GM23248 (cell line): ENCODE data around the gene GLG1.

Source experiments
- EZH2 ChIP-seq: fragments of 200-600 bp; sonication (generic); IDR thresholded peaks from 2 replicates; pipeline ENCODE4 v1.6.1; 2018; ENCODE audit warnings: antibody characterized with exemption, mild to moderate bottlenecking; ENCODE audit not compliant: insufficient read depth, poor library complexity, severe bottlenecking
- EZH2phosphoT487 ChIP-seq: fragments of 200-600 bp; sonication (generic); IDR thresholded peaks from 2 replicates; pipeline ENCODE4 v1.6.1; 2018; ENCODE audit warnings: antibody characterized with exemption, moderate library complexity, mild to moderate bottlenecking, low read depth; ENCODE audit not compliant: insufficient read depth

- TF ChIP-seq EZH2phosphoT487 (no peak), EZH2 (no peak)
Observed at GRCh38 chr16:74565378-74565777, 41.5 kb downstream of the GLG1 start.
